ENCODE results near the gene ZDHHC7. TPM values are rescaled to one million over a fixed set of nuclear protein-coding genes. Genes with fewer than 3 reads are reported as not detected.

ZDHHC7 gene
- total RNA-seq, 1 experiment from 2014 or later: 39.1 TPM

DNA sequence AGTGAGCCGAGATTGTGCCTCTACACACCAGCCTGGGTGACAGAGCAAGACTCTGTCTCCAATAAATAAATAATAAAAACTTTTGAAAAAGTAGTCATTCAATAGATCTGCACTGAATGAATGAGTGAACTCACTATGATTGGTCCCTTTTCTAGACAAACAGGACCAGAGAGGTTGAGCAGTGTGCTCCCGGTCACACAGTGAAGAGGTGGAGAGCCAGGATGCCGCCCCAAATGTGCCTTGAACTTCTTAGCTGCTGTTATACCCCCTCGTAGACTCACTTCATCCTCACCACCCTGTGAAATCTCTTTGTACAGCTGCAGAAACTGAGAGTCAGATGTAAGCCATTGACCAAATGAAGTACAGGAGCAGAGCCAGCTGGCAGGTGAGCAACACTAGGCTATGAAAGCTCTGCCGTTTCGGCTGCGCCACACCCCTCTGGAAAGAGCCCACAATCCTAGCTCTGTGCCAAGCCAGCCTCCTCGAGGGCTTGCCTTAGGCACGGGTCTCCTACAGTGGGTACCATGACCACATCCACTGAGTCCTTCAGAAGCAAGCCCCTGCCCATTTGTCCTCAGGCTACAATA lies 8.4 kb upstream of the ZDHHC7 start:
- Histone ChIP-seq H4K20me1 (ENCODE audit: control insufficient read depth, insufficient read depth, insufficient read length) (no peaks in the 10 kb centered on the region), H4K5ac (ENCODE audit: insufficient read length, low read depth, low read length) (no peak overlapping the region), H4K91ac (ENCODE audit: insufficient read length, low read depth, low read length) (no peak overlapping the region), H4K8ac (replicated peaks; ENCODE audit: insufficient read length, low read depth, low read length) (no peak overlapping the region), H3K23ac (ENCODE audit: insufficient read length, low read depth, low read length) (no peak overlapping the region), H2BK15ac (ENCODE audit: low read depth, low read length) (no peak overlapping the region), H2BK120ac (ENCODE audit: low read depth, low read length, poor library complexity, severe bottlenecking) (no peak overlapping the region), H3K4ac (ENCODE audit: low read depth, low read length) (no peak overlapping the region), H3K4me1 (ENCODE audit: insufficient read depth, low read length) (no peaks in the 10 kb centered on the region), H2BK12ac (ENCODE audit: insufficient read length, low read depth, low read length) (no peak overlapping the region), H3K56ac (ENCODE audit: insufficient read length, low read depth, low read length) (no peak overlapping the region), H2BK5ac (ENCODE audit: insufficient read length, low read length) (no peak overlapping the region), H3K18ac (ENCODE audit: insufficient read length, low read depth, low read length) (no peak overlapping the region), H2AFZ (ENCODE audit: low read length) (no peak overlapping the region), H3K27me3 (ENCODE audit: insufficient read depth, low read length) (no peaks in the 10 kb centered on the region; the same call in 1 of the 2 replicates), H2BK20ac (ENCODE audit: low read depth, low read length, poor library complexity, severe bottlenecking) (no peak overlapping the region), H3K79me2 (ENCODE audit: insufficient read depth, low read length) (no peaks in the 10 kb centered on the region), H3K4me2 (ENCODE audit: insufficient read depth, insufficient read length, low read length) (no peak overlapping the region), H3K27ac (ENCODE audit: insufficient read length, low read depth, low read length) (no peak overlapping the region), H3T11ph (ENCODE audit: low read length) (no peak overlapping the region), H3K9ac (ENCODE audit: extremely low read depth, insufficient read length, low read length) (no peak overlapping the region), H3K79me1 (ENCODE audit: insufficient read depth, low read depth, low read length, poor library complexity, severe bottlenecking) (no peaks in the 10 kb centered on the region), H3K14ac (ENCODE audit: insufficient read depth, low read length) (no peak overlapping the region), H2AK5ac (ENCODE audit: insufficient read length, low read length) (no peak overlapping the region), H3K9me3 (ENCODE audit: control insufficient read depth, low read depth, low read length) (no peaks in the 10 kb centered on the region), H3K23me2 (ENCODE audit: insufficient read length, low read depth, low read length, poor library complexity, severe bottlenecking) (no peaks in the 10 kb centered on the region)
- H3K36me3 Mint-ChIP-seq (ENCODE audit: insufficient read depth in 1 of 3, low read depth in 3 of 3): no peaks in the 10 kb centered on the region
- DNase-seq: no peak
- TF ChIP-seq, protein P1, sequence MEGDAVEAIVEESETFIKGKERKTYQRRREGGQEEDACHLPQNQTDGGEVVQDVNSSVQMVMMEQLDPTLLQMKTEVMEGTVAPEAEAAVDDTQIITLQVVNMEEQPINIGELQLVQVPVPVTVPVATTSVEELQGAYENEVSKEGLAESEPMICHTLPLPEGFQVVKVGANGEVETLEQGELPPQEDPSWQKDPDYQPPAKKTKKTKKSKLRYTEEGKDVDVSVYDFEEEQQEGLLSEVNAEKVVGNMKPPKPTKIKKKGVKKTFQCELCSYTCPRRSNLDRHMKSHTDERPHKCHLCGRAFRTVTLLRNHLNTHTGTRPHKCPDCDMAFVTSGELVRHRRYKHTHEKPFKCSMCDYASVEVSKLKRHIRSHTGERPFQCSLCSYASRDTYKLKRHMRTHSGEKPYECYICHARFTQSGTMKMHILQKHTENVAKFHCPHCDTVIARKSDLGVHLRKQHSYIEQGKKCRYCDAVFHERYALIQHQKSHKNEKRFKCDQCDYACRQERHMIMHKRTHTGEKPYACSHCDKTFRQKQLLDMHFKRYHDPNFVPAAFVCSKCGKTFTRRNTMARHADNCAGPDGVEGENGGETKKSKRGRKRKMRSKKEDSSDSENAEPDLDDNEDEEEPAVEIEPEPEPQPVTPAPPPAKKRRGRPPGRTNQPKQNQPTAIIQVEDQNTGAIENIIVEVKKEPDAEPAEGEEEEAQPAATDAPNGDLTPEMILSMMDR (conservative IDR thresholded peaks at IDR 0.05): no peak
- H3K9me3 Mint-ChIP-seq: no peaks in the 10 kb centered on the region
- no CpG with 5 or more reads among the region's 9 CpGs for WGBS (ENCODE audit: extremely low coverage, insufficient read length, low lambda C conversion rate)
- no peak overlapping the region for H3K27ac Mint-ChIP-seq
- H3K27me3 Mint-ChIP-seq (ENCODE audit: low read depth): peaks cover 39% of the 10 kb centered on the region
- peaks cover 0 to 3% of the 10 kb centered on the region in 2 experiments; a peak in 1 of 4 replicates for H3K4me1 Mint-ChIP-seq
- H3K4me3 Mint-ChIP-seq: no peak overlapping the region

All from H9 (cell line).